ENCODE data around the gene PDGFRB.

PDGFRB gene

GRCh38 chr5:150142185-150142958 is 13.3 kb downstream of the PDGFRB start:
- TF ChIP-seq MYC (IDR thresholded peaks at IDR 0.05; ENCODE audit: low read depth, low read length) (no peak), MAX (IDR thresholded peaks at IDR 0.05; ENCODE audit: low read depth, low read length) (no peak), POLR2A (IDR thresholded peaks at IDR 0.05; ENCODE audit: extremely low read depth, insufficient read length) (no peak), CTCF (IDR thresholded peaks at IDR 0.05; ENCODE audit: low read depth, low read length) (no peak)
- peak; percentile 84 for DNase-seq (ENCODE audit: low read depth)

GRCh38 chr5:150141544-150142184 is 14.0 kb downstream of the PDGFRB start:
- no peak overlapping the region for H3K4me3 ChIP-seq (ENCODE audit: low read depth, low read length)
- no peak for DNase-seq (ENCODE audit: low read depth)
- no peak for TF ChIP-seq POLR2A (IDR thresholded peaks at IDR 0.05; ENCODE audit: extremely low read depth, insufficient read length)
- TF ChIP-seq MAX (IDR thresholded peaks at IDR 0.05; ENCODE audit: low read depth, low read length) = no peak
- no peak for TF ChIP-seq MYC (IDR thresholded peaks at IDR 0.05; ENCODE audit: low read depth, low read length)
- TF ChIP-seq CTCF (IDR thresholded peaks at IDR 0.05; ENCODE audit: low read depth, low read length) = no peak

More at GRCh38 chr5:150142185-150142958, 13.3 kb downstream of the PDGFRB start:
- peak overlapping the region; percentile 39 for H3K4me3 ChIP-seq (ENCODE audit: low read depth, low read length)

GRCh38 chr5:150140830-150141229 is 14.8 kb downstream of the PDGFRB start:
- no peak overlapping the region for H3K4me3 ChIP-seq (ENCODE audit: low read depth, low read length)
- peak; percentile 60 for DNase-seq (ENCODE audit: low read depth)
- TF ChIP-seq MAX (IDR thresholded peaks at IDR 0.05; ENCODE audit: low read depth, low read length) (0 out of 2 replicates have a peak, but pooled peaks have one; percentile 17), POLR2A (IDR thresholded peaks at IDR 0.05; ENCODE audit: extremely low read depth, insufficient read length) (no peak)

- H3K4me3 ChIP-seq (ENCODE audit: low read depth, low read length) = no peak overlapping the region
- TF ChIP-seq POLR2A (IDR thresholded peaks at IDR 0.05; ENCODE audit: extremely low read depth, insufficient read length) = no peak
- TF ChIP-seq MAX (IDR thresholded peaks at IDR 0.05; ENCODE audit: low read depth, low read length) = no peak
- TF ChIP-seq CTCF (IDR thresholded peaks at IDR 0.05; ENCODE audit: low read depth, low read length) = no peak
- no peak for TF ChIP-seq MYC (IDR thresholded peaks at IDR 0.05; ENCODE audit: low read depth, low read length)
- no peak for DNase-seq (ENCODE audit: low read depth)
These were observed 16.3 kb downstream of the PDGFRB start for GRCh38 chr5:150139334-150139733.

GRCh38 chr5:150138551-150139265 is 16.9 kb downstream of the PDGFRB start:
- TF ChIP-seq MYC (IDR thresholded peaks at IDR 0.05; ENCODE audit: low read depth, low read length) (no peak), CTCF (IDR thresholded peaks at IDR 0.05; ENCODE audit: low read depth, low read length) (no peak), MAX (IDR thresholded peaks at IDR 0.05; ENCODE audit: low read depth, low read length) (no peak), POLR2A (IDR thresholded peaks at IDR 0.05; ENCODE audit: extremely low read depth, insufficient read length) (no peak)
- no peak for DNase-seq (ENCODE audit: low read depth)
- H3K4me3 ChIP-seq (ENCODE audit: low read depth, low read length) = no peak overlapping the region
